NB4 (cell line): ENCODE measurements around the gene CBFA2T3.

Experiments used
- CTCF ChIP-seq: IDR thresholded peaks from one replicate; pipeline ENCODE4 v1.5.1; 2012; ENCODE audit warnings: low read depth, low read length
- MAX ChIP-seq: IDR thresholded peaks from 2 replicates; pipeline ENCODE4 v1.6.1; 2011; ENCODE audit warnings: low read depth, low read length
- MYC ChIP-seq: IDR thresholded peaks from 2 replicates; pipeline ENCODE4 v1.6.1; 2011; ENCODE audit warnings: low read depth, low read length
- POLR2A ChIP-seq: IDR thresholded peaks from 2 replicates; pipeline ENCODE4 v1.6.1; 2011; ENCODE audit warnings: mild to moderate bottlenecking; ENCODE audit not compliant: insufficient read length; ENCODE audit errors: extremely low read depth

- TF ChIP-seq POLR2A (no peak), CTCF (no peak), MYC (no peak), MAX (no peak)
These were observed 38.2 kb downstream of the CBFA2T3 start for GRCh38 chr16:88938777-88939244.
